Measurements from ENCODE around the gene ADCY2.

The ADCY2 gene

DNA sequence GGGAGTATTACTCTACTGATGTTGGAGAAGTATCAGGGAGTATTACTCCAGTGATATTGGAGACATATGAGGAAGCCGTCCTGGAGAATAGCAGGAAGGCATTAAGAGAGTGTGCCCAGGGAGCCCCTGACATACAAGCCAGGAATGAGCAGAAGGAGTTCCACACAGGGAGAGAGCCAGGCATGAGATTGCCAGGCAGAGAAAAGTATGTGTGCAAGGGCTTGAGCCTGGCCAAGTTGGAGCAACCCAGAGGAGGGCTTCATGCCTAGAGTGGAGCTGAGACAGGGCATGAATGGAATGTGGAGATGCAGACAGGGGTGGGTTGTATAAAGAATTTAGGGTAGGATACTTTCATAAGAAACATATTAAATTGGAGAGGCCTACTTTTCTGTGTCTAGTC, 213.8 kb downstream of the ADCY2 start:
- no peak for DNase-seq

DNA sequence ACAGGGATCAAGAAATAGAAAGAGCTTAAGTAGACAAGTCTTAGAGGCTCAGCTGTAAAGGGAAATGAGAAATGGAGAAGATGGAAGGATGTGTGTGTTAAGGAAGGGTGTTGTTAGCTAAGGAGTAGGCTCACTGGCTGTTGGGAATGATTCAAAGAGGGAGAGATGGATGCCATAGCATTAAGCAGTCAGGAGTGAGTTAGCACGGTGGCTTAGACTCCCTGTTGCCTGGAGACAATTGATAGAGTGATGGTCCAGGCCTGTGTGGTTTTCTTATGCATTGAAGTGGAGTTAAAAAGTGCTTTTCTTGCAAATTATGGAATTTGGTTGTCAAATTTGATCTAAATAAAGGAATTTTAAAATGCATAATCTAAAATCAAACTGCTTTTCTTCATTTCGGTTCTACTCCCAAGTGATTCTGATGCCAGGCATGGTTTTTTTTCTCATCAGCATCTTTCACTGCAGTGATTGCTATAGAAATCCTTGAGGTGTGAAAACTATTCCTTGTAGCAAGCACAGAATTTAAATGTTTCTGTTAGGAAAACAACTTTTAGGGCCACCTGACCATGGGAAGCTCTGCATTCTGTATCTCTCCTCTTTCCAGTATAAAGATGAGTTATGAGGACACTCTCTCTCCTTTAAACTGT, 214.7 kb downstream of the ADCY2 start:
- no peak for DNase-seq

DNA sequence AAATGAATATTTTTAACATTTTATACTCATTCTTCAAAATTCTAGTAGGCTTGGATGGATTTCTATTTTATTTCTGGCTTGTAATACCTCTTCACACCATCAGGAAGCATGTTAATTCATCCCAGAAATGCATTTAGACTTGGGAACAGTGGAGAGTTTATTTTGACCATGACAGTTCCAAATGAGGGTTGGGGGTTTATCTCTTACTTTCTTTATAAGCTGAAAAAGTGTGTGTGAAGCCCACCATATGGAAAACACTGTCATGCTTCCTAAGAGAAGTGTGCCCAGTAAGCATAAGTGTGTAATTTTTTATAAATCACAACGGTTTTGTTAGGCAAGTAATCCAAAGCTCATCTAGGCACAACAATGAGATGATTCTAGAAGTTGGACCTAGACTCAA, 215.6 kb downstream of the ADCY2 start:
- no peak for DNase-seq

GRCh38 chr5:7615566-7616061, 219.7 kb downstream of the ADCY2 start:
- DNase-seq = no peak

DNA sequence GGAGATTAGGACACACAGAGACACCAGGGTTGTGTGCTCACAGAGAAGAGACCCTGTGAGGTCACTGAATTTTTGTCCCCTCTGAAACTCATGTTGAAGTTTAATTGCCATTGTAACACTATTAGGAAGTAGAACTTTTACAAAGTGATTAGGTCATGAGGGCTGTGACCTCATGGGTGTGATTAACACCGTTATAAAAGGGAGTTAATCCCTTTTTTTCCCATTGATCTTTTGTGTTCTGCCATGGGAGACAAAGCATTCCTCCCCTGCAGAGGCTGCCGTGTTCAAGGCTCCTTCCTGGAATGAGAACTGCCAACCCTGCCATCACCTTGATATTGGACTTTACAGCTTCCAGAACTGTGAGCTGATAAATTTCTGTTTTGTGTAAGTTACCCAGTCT, 221.0 kb downstream of the ADCY2 start:
- no peak for DNase-seq

DNA sequence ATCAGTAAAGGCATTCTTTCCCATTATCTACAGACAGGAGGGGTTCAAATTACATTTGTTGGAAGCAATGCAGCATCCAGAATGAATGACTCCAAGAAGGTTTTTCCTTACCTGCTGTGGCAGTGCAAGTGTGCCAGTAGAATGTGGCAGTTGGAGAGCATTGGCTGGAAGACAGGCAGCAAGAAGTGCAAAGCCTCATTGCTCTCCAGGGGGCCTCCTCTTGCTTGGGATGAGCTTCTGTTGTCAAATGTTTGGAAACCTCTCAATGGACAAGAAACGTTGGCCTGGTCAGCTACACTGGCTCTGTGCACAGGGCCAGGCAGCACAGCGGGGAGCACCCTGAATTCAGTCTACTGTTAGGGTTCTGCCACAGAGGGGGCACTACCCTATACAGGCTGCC, 226.6 kb downstream of the ADCY2 start:
- no peak for DNase-seq

GRCh38 chr5:7625740-7626139, 229.8 kb downstream of the ADCY2 start:
- DNase-seq = no peak

DNA sequence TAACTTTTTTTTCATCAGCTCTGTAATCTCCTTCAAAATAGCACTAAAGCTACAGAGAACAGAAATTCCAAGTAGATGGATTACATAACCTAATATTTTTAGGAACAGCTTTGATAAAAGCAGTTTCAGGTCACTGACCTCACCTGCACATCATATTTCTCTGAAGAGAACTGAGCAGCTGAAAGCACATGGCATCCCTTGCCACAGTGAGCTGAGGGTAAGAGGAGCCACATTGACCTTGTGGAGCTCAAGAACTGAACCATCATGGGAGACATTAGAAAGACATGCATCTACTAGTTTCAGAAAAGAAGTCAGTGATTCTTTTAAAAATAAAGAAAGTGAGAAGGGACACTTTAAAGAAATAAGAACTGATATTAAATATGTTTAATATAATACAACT, 232.3 kb downstream of the ADCY2 start:
- no peak for DNase-seq

DNA sequence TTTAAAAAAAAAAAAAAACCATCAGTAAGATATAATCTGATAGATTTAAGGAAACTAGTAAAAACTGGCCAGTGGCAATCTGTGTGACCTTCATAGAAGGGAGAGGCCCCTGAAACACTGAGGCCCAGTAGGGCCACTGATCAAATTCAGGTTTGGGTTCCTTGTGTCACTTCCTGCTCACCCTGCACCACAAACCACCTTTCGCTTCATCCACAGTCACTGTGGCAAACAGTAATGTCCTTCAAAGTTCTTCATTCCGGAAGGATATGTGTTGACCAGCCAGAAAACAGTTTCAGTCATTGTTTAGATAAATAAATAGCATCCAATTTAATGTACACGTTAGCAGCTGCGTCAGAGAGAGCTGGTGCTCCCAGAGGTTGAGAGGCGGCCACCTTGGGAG, 232.9 kb downstream of the ADCY2 start:
- no peak for DNase-seq

DNA sequence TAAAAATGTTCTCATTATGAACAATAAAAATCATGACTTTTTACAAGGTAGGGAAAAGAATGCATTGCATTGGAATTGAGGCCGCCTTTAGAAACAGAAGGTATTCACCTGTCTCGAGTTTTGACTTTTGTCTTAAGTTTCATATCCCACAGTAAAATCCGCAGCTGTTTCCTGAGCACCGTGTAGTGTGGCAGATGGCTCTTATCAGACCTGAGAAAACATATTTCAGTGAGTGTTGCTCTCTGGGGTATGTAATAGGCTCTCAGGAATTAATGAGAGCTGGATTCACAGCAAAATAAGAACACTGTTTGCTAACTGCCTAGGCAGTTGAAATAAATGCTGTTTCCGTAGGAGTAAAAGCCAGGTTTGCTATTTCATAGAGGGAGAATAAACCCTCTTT, 233.6 kb downstream of the ADCY2 start:
- no peak for DNase-seq

DNA sequence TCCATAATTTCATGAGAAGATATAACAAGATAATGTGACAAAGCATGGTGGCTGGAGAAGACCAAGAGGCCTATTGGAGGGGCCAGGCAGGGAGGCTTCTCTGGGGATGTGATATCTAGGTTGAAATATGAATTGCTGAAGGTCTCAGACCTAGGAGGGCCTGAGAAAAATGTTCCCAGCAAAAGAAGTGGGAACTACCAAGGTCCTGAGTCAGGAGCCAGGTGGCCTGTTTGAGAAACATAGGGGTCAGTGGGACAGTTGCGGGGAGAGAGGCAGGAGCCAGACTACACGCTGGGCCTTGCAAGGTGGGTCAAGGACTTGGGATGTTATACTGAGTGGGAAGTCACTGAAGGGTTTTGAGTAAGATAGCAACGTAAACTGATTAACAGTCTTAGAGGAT, 238.9 kb downstream of the ADCY2 start:
- DNase-seq = no peak

- no peak for DNase-seq
These were observed 242.5 kb downstream of the ADCY2 start for GRCh38 chr5:7638456-7638855.

DNA sequence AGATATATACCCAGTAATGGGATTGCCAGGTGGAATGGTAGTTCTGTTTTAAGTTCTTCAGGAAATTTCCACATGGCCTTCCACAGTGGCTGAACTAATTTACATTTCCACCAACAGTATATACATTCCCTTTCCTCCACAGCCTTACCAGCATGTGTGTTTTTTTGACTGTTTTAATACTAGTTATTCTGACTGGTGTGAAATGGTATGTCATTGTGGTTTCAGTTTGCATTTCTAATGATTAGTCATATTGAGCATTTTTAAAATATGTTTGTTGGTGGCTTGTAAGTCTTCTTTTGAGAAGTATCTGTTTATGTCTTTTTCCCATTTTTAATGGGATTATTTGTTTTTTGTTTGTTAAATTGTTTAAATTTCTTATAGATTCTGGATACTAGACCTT, 246.1 kb downstream of the ADCY2 start:
- DNase-seq = no peak

DNA sequence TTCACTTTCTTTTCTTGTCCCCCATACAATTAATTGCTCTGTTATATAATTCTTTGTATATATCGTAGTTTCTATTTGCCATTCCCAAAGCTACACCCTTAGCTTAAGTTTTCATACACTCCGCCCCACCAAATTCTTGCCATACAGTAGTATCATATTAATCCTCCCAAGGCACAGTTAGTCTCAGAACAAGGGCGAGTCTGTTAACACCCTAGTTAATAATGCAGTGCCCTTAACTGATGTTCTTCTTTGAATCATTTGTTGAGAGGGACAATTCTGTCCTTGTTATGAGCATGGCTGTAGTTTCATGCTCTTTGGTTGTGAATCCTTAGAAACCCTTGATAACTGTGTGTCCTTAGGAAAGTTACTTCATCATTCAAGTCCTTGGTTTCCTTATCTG, 248.8 kb downstream of the ADCY2 start:
- DNase-seq = no peak

DNA sequence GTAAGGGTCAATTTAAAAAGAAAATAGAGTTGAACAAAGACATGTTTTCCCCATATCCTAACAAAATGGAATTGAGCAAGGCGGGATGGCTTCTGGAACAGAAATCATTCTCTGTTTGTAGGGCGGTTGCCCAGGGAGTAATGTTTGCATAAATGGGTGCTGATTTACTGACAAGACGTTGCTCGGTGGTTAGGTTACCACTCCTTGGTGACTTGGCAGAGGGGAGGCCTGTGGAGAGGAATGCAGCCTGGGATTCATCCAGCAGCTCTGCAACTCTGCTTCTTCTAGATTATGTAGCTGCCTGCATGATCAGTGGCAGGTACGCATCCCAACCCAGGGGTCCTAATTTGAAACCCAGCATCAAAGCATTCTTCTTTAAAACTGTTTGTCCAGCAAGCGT, 254.8 kb downstream of the ADCY2 start:
- DNase-seq = no peak

GRCh38 chr5:7653046-7653445, 257.1 kb downstream of the ADCY2 start:
- no peak for DNase-seq

DNA sequence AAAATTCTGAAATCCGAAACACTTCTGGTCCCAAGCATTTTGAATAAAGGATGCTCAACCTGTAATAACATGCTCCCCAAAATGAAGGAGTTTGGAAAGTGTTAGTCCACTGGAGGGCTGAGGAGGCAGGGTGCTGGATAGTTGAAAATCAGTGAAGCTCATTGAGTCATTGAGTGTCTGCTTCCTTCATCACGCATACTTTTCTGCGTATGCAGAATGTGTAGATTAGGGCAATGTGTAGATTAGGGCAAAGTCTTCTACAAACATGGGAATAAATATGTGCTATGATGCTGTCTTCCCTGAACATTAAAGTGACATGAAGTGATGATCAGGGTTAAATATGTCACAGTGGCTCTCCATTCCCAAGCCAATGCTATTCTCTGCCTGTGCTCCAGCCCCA, 261.2 kb downstream of the ADCY2 start:
- DNase-seq = no peak

- DNase-seq = no peak
These were observed 263.5 kb downstream of the ADCY2 start for GRCh38 chr5:7659420-7659819.

DNA sequence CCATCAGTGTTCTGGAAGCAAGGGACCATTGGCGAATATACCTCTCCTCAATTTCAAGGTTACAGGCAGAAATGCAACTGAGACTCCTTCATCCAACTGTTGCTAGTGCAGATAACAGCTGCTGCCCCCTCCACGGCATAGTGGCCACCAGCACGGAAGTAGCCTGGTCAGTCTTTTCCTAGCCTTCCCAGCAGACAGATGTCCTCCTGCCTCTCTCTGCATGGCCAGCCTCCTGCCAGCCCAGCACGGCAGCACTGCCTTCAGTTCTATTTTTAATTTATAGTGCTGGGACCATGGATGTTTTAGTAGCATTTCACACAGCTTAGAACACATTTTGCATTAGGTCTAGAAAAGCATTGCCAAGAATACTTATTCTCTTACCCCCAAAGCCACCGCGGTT, 266.4 kb downstream of the ADCY2 start:
- no peak for DNase-seq

DNA sequence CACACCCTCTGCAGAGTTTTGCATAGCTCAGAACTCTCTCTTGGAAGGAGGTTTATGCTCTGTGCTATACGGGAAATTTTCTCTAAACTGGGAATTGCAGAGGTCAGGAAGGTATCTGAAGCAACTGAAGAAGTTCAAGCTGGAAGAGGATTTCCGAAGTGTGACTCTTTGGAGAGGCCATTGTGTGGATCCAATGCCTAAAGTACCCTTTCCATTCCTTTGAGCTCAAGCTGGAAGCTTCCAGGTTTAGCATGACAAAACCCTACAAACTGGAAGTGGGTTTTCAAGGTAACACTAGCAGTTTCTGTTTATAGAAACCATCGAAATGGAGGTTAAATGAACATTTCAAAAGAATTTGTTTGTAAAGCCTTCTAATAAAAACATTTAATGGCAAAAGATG, 267.9 kb downstream of the ADCY2 start:
- no peak for DNase-seq

DNA sequence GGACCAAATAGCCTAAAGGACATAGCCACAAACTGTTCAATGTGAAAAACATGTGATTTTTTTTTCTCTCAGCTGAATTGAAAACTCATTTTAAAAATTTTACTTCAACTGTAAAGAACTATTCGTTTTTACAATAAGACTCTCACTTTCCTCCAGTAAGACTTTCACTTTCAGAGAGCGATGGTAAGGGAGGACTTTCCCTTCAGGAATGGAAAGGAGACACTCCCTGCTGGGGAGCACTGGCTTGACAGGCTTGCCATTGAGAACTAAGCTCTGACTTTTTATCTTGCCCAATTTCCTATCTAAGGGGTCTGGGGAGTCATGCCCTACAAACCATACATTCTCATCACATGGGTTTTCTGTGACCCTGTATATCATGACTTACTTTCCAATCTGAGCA, 268.3 kb downstream of the ADCY2 start:
- no peak for DNase-seq

- DNase-seq = no peak
These were observed 271.4 kb downstream of the ADCY2 start for GRCh38 chr5:7667216-7667767.

GRCh38 chr5:7668161-7668560, 272.2 kb downstream of the ADCY2 start:
- no peak for DNase-seq

- no peak for DNase-seq
These were observed 272.7 kb downstream of the ADCY2 start for GRCh38 chr5:7668627-7669026.

GRCh38 chr5:7671381-7671993, 275.5 kb downstream of the ADCY2 start:
- no peak for DNase-seq

Data from activated CD4-positive, CD25-positive, alpha-beta regulatory T cell treated with anti-CD3 and anti-CD28 coated beads, Interleukin-2, amount 50 U/mL, for 72 hours (primary cell).